CD14-positive monocyte (primary cell): ENCODE measurements around the gene RGS9. TPM values are rescaled to one million over a fixed set of nuclear protein-coding genes. Genes with fewer than 3 reads are reported as not detected.

Experiments used
- DNase-seq, 3 donors: peaks; one replicate each; pipeline ENCODE4 v3.0.0-alpha.2; 2011 to 2022
- H2AFZ ChIP-seq: 2 replicates; pipeline ENCODE4 v1.6.0; 2012; ENCODE audit warnings: mild to moderate bottlenecking, low read depth, low read length, inconsistent platforms; ENCODE audit not compliant: insufficient read depth, poor library complexity, severe bottlenecking
- H3K27ac ChIP-seq, 2 donors: 1 replicate in 1 of 2; 2 replicates in 1 of 2; pipeline ENCODE4 v1.5.1; 2012 to 2013; ENCODE audit warnings: low read length in 2 of 2, control low read depth in 1 of 2, inconsistent platforms in 1 of 2, low read depth in 1 of 2, mild to moderate bottlenecking in 1 of 2
- H3K27me3 ChIP-seq, 2 donors: one replicate each; pipeline versions ENCODE4 v1.6.0 to v1.6.1; 2011 to 2013; ENCODE audit warnings: low read length in 2 of 2; ENCODE audit not compliant: control insufficient read depth in 2 of 2, insufficient read depth in 2 of 2
- H3K36me3 ChIP-seq, 2 donors: replicated peaks in 1 of 2; 1 replicate in 1 of 2; 2 replicates in 1 of 2; pipeline versions ENCODE4 v1.5.1 to v1.6.1; 2012 to 2013; ENCODE audit warnings: low read length in 2 of 2, control low read depth in 1 of 2, inconsistent platforms in 1 of 2, mild to moderate bottlenecking in 1 of 2; ENCODE audit not compliant: insufficient read depth in 2 of 2, control insufficient read depth in 1 of 2
- H3K4me1 ChIP-seq, 2 donors: 1 replicate in 1 of 2; 2 replicates in 1 of 2; pipeline versions ENCODE4 v1.5.1 to v1.6.1; 2012 to 2013; ENCODE audit warnings: low read length in 2 of 2, control low read depth in 1 of 2, inconsistent platforms in 1 of 2, mild to moderate bottlenecking in 1 of 2, moderate library complexity in 1 of 2; ENCODE audit not compliant: insufficient read depth in 2 of 2, control insufficient read depth in 1 of 2
- H3K4me2 ChIP-seq: replicated peaks from 2 replicates; pipeline ENCODE3; 2012; ENCODE audit warnings: low read length, moderate library complexity, mild to moderate bottlenecking; ENCODE audit not compliant: poor library complexity, severe bottlenecking; ENCODE audit errors: extremely low read depth
- H3K4me3 ChIP-seq, 3 experiments: fragments of 200-600 bp in 1 of 3; sonication (generic) in 1 of 3; replicated peaks in 1 of 3; 1 replicate in 2 of 3; 2 replicates in 1 of 3; pipeline ENCODE4 v1.5.1; 2011 to 2013; ENCODE audit warnings: low read length in 3 of 3, mild to moderate bottlenecking in 3 of 3, control low read depth in 2 of 3, low read depth in 2 of 3, inconsistent platforms in 1 of 3, moderate library complexity in 1 of 3
- H3K79me2 ChIP-seq: 2 replicates; pipeline ENCODE4 v1.6.0; 2012; ENCODE audit warnings: mild to moderate bottlenecking, control low read depth, inconsistent platforms, low read length, moderate library complexity; ENCODE audit not compliant: insufficient read depth
- H3K9ac ChIP-seq: 2 replicates; pipeline ENCODE4 v1.6.0; 2017; ENCODE audit warnings: low read length, mild to moderate bottlenecking; ENCODE audit not compliant: insufficient read depth, poor library complexity, severe bottlenecking
- H3K9me3 ChIP-seq, 2 donors: replicated peaks in 1 of 2; 1 replicate in 1 of 2; 2 replicates in 1 of 2; pipeline versions ENCODE4 v1.5.1 to v1.6.1; 2012 to 2013; ENCODE audit warnings: low read length in 2 of 2, control low read depth in 1 of 2; ENCODE audit not compliant: control insufficient read depth in 1 of 2, insufficient read depth in 1 of 2
- H4K20me1 ChIP-seq: 2 replicates; pipeline ENCODE4 v1.6.0; 2012; ENCODE audit warnings: mild to moderate bottlenecking, low read length, control low read depth, moderate library complexity; ENCODE audit not compliant: insufficient read depth
- H3K27ac Mint-ChIP-seq, 7 donors: one replicate each; pipeline ENCODE4 v1.8.0; 2020; ENCODE audit warnings: mild to moderate bottlenecking in 7 of 7, mixed read lengths in 7 of 7, moderate library complexity in 6 of 7, inconsistent platforms in 2 of 7
- H3K27me3 Mint-ChIP-seq, 3 donors: one replicate each; pipeline ENCODE4 v1.8.0; 2021 to 2022; ENCODE audit warnings: low read depth in 3 of 3, mild to moderate bottlenecking in 3 of 3, mixed read lengths in 3 of 3, moderate library complexity in 3 of 3, inconsistent platforms in 1 of 3
- H3K36me3 Mint-ChIP-seq, 2 donors: one replicate each; pipeline ENCODE4 v1.8.0; 2020; ENCODE audit warnings: mixed read lengths in 2 of 2, inconsistent platforms in 1 of 2, mild to moderate bottlenecking in 1 of 2
- H3K4me1 Mint-ChIP-seq: one replicate; pipeline ENCODE4 v1.8.0; 2020; ENCODE audit warnings: mild to moderate bottlenecking, mixed read lengths
- H3K4me3 Mint-ChIP-seq, 2 donors: one replicate each; pipeline ENCODE4 v1.8.0; 2020; ENCODE audit warnings: mild to moderate bottlenecking in 2 of 2, mixed read lengths in 2 of 2, moderate library complexity in 1 of 2
- H3K9me3 Mint-ChIP-seq, 7 donors: one replicate each; pipeline ENCODE4 v1.8.0; 2020 to 2022; ENCODE audit warnings: mixed read lengths in 7 of 7, mild to moderate bottlenecking in 6 of 7, moderate library complexity in 6 of 7, inconsistent platforms in 2 of 7
- WGBS: methylation state at CpG from one replicate; pipeline ENCODE4 v1.1.5; 2013; ENCODE audit warnings: missing lambda C conversion rate; ENCODE audit not compliant: insufficient coverage; 5-methylcytosine and 5-hydroxymethylcytosine counted together
- intact Hi-C, 2 donors: fragments of 100-400 bp; cut with micrococcal nuclease; formaldehyde crosslinking; loops; one replicate each; pipeline versions ENCODE4 v1.15.0 to v1.15.1; 2023
- polyA plus RNA-seq, 3 donors: library from polyadenylated mRNA; depleted of rRNA in 1 of 3; unstranded in 2 of 3; stranded (reverse) in 1 of 3; fragments of 300-500 nt in 2 of 3; fragments of >200 nt in 1 of 3; fragmentation: Illumina TruSeq in 2 of 3; gene quantifications; 1 replicate in 2 of 3; 2 replicates in 1 of 3; pipeline ENCODE4 v1.2.3, GENCODE V29; 2012 to 2021
- TF ChIP-seq, protein P1 (sequence below): fragments of 200-600 bp; IDR thresholded peaks from one replicate; pipeline ENCODE4 v1.8.0; 2022; ENCODE audit warnings: antibody characterized with exemption, mild to moderate bottlenecking

RGS9 gene
- polyA plus RNA-seq, 3 donors = 0.08 TPM; not detected in 2

GRCh38 chr17:65166787-65167186 is 29.6 kb downstream of the RGS9 start:
- WGBS = 98% methylated on average over 14 of the region's 16 CpGs
- no peak for DNase-seq
- no peak overlapping the region for H3K4me3 Mint-ChIP-seq

GRCh38 chr17:65167566-65167965 is 30.4 kb downstream of the RGS9 start:
- Histone ChIP-seq H3K9ac (no peak overlapping the region), H3K79me2 (no peaks in the 10 kb centered on the region), H2AFZ (no peak overlapping the region), H3K36me3 (no peaks in the 10 kb centered on the region), H3K4me2 (no peak overlapping the region), H4K20me1 (no peaks in the 10 kb centered on the region), H3K9me3 (no peaks in the 10 kb centered on the region), H3K27me3 (no peaks in the 10 kb centered on the region), H3K4me3 (no peak overlapping the region), H3K27ac (no peak overlapping the region), H3K4me1 (no peaks in the 10 kb centered on the region)
- Mint-ChIP-seq H3K36me3 (no peaks in the 10 kb centered on the region), H3K27ac (no peak overlapping the region), H3K4me3 (no peak overlapping the region), H3K9me3 (no peaks in the 10 kb centered on the region), H3K4me1 (no peaks in the 10 kb centered on the region), H3K27me3 (peaks cover 2 to 6% (median 3%) of the 10 kb centered on the region in 3 donors)
- intact Hi-C loops = no loop called here
- TF ChIP-seq, protein P1, sequence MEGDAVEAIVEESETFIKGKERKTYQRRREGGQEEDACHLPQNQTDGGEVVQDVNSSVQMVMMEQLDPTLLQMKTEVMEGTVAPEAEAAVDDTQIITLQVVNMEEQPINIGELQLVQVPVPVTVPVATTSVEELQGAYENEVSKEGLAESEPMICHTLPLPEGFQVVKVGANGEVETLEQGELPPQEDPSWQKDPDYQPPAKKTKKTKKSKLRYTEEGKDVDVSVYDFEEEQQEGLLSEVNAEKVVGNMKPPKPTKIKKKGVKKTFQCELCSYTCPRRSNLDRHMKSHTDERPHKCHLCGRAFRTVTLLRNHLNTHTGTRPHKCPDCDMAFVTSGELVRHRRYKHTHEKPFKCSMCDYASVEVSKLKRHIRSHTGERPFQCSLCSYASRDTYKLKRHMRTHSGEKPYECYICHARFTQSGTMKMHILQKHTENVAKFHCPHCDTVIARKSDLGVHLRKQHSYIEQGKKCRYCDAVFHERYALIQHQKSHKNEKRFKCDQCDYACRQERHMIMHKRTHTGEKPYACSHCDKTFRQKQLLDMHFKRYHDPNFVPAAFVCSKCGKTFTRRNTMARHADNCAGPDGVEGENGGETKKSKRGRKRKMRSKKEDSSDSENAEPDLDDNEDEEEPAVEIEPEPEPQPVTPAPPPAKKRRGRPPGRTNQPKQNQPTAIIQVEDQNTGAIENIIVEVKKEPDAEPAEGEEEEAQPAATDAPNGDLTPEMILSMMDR = no peak
- WGBS = 100% methylated on average over 4 of the region's 8 CpGs
- no peak for DNase-seq

More at GRCh38 chr17:65166787-65167186, 29.6 kb downstream of the RGS9 start:
- intact Hi-C loops = no loop called here
- Histone ChIP-seq H3K36me3 (no peaks in the 10 kb centered on the region), H3K9me3 (no peaks in the 10 kb centered on the region), H2AFZ (no peak overlapping the region), H3K9ac (no peak overlapping the region), H3K27ac (no peak overlapping the region), H3K27me3 (no peaks in the 10 kb centered on the region), H4K20me1 (no peaks in the 10 kb centered on the region), H3K79me2 (no peaks in the 10 kb centered on the region), H3K4me1 (no peaks in the 10 kb centered on the region), H3K4me2 (no peak overlapping the region), H3K4me3 (no peak overlapping the region)
- Mint-ChIP-seq H3K36me3 (no peaks in the 10 kb centered on the region), H3K4me1 (no peaks in the 10 kb centered on the region), H3K9me3 (no peaks in the 10 kb centered on the region), H3K27ac (no peak overlapping the region), H3K27me3 (peaks cover 2 to 6% (median 3%) of the 10 kb centered on the region in 3 donors)
- TF ChIP-seq, protein P1 = no peak
